HepG2 (cell line): ENCODE results near the gene COL18A1. TPM values are rescaled to one million over a fixed set of nuclear protein-coding genes. Genes with fewer than 3 reads are reported as not detected.
A peak's percentile ranks its signal among the peaks of the same experiment; 100 is the strongest.

Source experiments
- AHDC1 ChIP-seq: sonication (generic); formaldehyde crosslinking; IDR thresholded peaks from 2 replicates; pipeline ENCODE4 v1.5.1; 2020; ENCODE audit warnings: mild to moderate bottlenecking, missing genetic modification reagents, borderline replicate concordance
- ATF1 ChIP-seq: IDR thresholded peaks from 2 replicates; pipeline ENCODE4 v1.6.1; 2016; ENCODE audit warnings: mild to moderate bottlenecking, control low read depth
- CENPX ChIP-seq: sonication (generic); formaldehyde crosslinking; IDR thresholded peaks from 2 replicates; pipeline ENCODE4 v1.9.0; 2021; ENCODE audit warnings: mild to moderate bottlenecking, missing genetic modification reagents, moderate library complexity
- EED ChIP-seq: sonication (generic); formaldehyde crosslinking; IDR thresholded peaks from 2 replicates; pipeline ENCODE4 v1.5.0; 2020; ENCODE audit warnings: mild to moderate bottlenecking, missing genetic modification reagents
- GZF1 ChIP-seq: sonication (generic); formaldehyde crosslinking; IDR thresholded peaks from 2 replicates; pipeline ENCODE4 v1.5.1; 2020; ENCODE audit warnings: mild to moderate bottlenecking, missing genetic modification reagents
- HDAC1 ChIP-seq: sonication (generic); formaldehyde crosslinking; IDR thresholded peaks from 2 replicates; pipeline ENCODE4 v1.5.1; 2020; ENCODE audit warnings: mild to moderate bottlenecking, missing genetic modification reagents
- HOXA7 ChIP-seq: sonication (generic); formaldehyde crosslinking; IDR thresholded peaks from 2 replicates; pipeline ENCODE4 v1.8.1; 2022; ENCODE audit warnings: mild to moderate bottlenecking, missing genetic modification reagents, moderate library complexity
- PCBP2 ChIP-seq: fragments of 200-400 bp; formaldehyde crosslinking; optimal IDR thresholded peaks from 2 replicates; pipeline ENCODE3; 2018; ENCODE audit warnings: low read length, low read depth; ENCODE audit not compliant: poor library complexity, severe bottlenecking
- RBAK ChIP-seq: sonication (generic); formaldehyde crosslinking; IDR thresholded peaks from 2 replicates; pipeline ENCODE4 v1.5.1; 2020; ENCODE audit warnings: mild to moderate bottlenecking, missing genetic modification reagents
- SKIL ChIP-seq: sonication (generic); formaldehyde crosslinking; IDR thresholded peaks from 2 replicates; pipeline ENCODE4 v1.8.0; 2022; ENCODE audit warnings: missing genetic modification reagents, mild to moderate bottlenecking, moderate library complexity, borderline replicate concordance
- ZBTB1 ChIP-seq: sonication (generic); formaldehyde crosslinking; IDR thresholded peaks from 2 replicates; pipeline ENCODE4 v1.4.0; 2020; ENCODE audit warnings: missing genetic modification reagents, borderline replicate concordance
- ZBTB42 ChIP-seq: sonication (generic); formaldehyde crosslinking; IDR thresholded peaks from 2 replicates; pipeline ENCODE4 v1.5.0; 2020; ENCODE audit warnings: mild to moderate bottlenecking, missing genetic modification reagents
- ZNF143 ChIP-seq: sonication (generic); formaldehyde crosslinking; IDR thresholded peaks from 2 replicates; pipeline ENCODE4 v1.4.0; 2020; ENCODE audit warnings: missing genetic modification reagents
- ZNF207 ChIP-seq: fragments of 450-650 bp; IDR thresholded peaks from 2 replicates; pipeline ENCODE4 v1.6.1; 2016; ENCODE audit warnings: antibody characterized with exemption, borderline replicate concordance
- ZNF275 ChIP-seq: sonication (generic); formaldehyde crosslinking; IDR thresholded peaks from 2 replicates; pipeline ENCODE4 v1.8.0; 2022; ENCODE audit warnings: missing genetic modification reagents, mild to moderate bottlenecking, inconsistent platforms, borderline replicate concordance
- ZNF841 ChIP-seq: sonication (generic); formaldehyde crosslinking; IDR thresholded peaks from 2 replicates; pipeline ENCODE4 v1.8.1; 2023; ENCODE audit warnings: missing genetic modification reagents, borderline replicate concordance
- ZXDC ChIP-seq: sonication (generic); formaldehyde crosslinking; IDR thresholded peaks from 2 replicates; pipeline ENCODE4 v1.5.0; 2020; ENCODE audit warnings: mild to moderate bottlenecking, missing genetic modification reagents
- polyA plus RNA-seq, 8 experiments: library from polyadenylated mRNA; depleted of rRNA in 3 of 8; stranded (reverse) in 7 of 8; unstranded in 1 of 8; fragments of >200 nt; fragmentation: Illumina TruSeq in 4 of 8; extraction: Trizol in 4 of 8; gene quantifications; 2 replicates each; pipeline versions ENCODE4 v1.2.1 to v1.2.3, GENCODE V29; 2011 to 2016; ENCODE audit warnings: low read depth in 4 of 8, missing spikeins in 1 of 8, mixed read lengths in 1 of 8; ENCODE audit not compliant: insufficient read depth in 1 of 8
- total RNA-seq, 5 experiments: library from RNA; depleted of rRNA; stranded (reverse); fragments of >200 nt; fragmentation: Illumina TruSeq; extraction: Trizol; gene quantifications; 2 replicates each; pipeline ENCODE4 v1.2.3, GENCODE V29; 2016; ENCODE audit warnings: low read depth in 1 of 5

COL18A1 gene
- total and polyA plus RNA-seq, 2 of the 13 experiments (the other 11 are each of a cell fraction or from before 2014, with no cell fraction given) = 79.0 to 102 TPM

- TF ChIP-seq ZXDC (CRISPR knock-in tag) (0 out of 2 replicates have a peak, but pooled peaks have one; percentile 26), CENPX (no peak), ZNF207 (no peak), EED (peak; percentile 15; the same call in 1 of the 2 replicates), AHDC1 (CRISPR knock-in tag) (peak; percentile 88; the same call in 1 of the 2 replicates), ZBTB42 (peak; percentile 93), SKIL (CRISPR knock-in tag) (peak; percentile 97), HDAC1 (peak; percentile 83), ZNF143 (no peak), ZBTB1 (CRISPR knock-in tag) (no peak), ATF1 (CRISPR knock-in tag) (no peak), HOXA7 (CRISPR knock-in tag) (no peak), ZNF841 (CRISPR knock-in tag) (no peak), RBAK (CRISPR knock-in tag) (peak; percentile 85), GZF1 (no peak), PCBP2 (no peak), ZNF275 (CRISPR knock-in tag) (peak; percentile 69; the same call in 1 of the 2 replicates)
Observed at GRCh38 chr21:45469273-45470086, 64.5 kb downstream of the COL18A1 start (continued).
